Adrenal gland (tissue), 12 donors: Measurements from ENCODE around the gene CAD. TPM values are rescaled to one million over a fixed set of nuclear protein-coding genes. Genes with fewer than 3 reads are reported as not detected.

Source experiments
- DNase-seq, 7 donors: peaks; one replicate each; pipeline ENCODE4 v3.0.0-alpha.2; 2019 to 2020
- H3K27ac ChIP-seq, 5 donors: fragments of 200-600 bp; sonication (generic) in 4 of 5; 1 replicate in 3 of 5; 2 replicates in 2 of 5; pipeline versions ENCODE4 v1.5.1 to v1.8.0; 2016 to 2020; ENCODE audit warnings: mild to moderate bottlenecking in 1 of 5
- H3K27me3 ChIP-seq: fragments of 200-600 bp; 2 replicates; pipeline ENCODE4 v1.8.0; 2021
- H3K36me3 ChIP-seq, 2 donors: fragments of 200-600 bp; replicated peaks in 1 of 2; 1 replicate in 1 of 2; 2 replicates in 1 of 2; pipeline versions ENCODE4 v1.5.1 to v1.8.0; 2018 to 2022
- H3K4me1 ChIP-seq, 2 donors: fragments of 200-600 bp; replicated peaks in 1 of 2; 1 replicate in 1 of 2; 2 replicates in 1 of 2; pipeline versions ENCODE4 v1.5.1 to v1.8.0; 2018 to 2021
- H3K4me3 ChIP-seq, 4 donors: fragments of 200-600 bp; sonication (generic) in 3 of 4; one replicate each; pipeline ENCODE4 v1.5.1; 2016 to 2018
- H3K9me3 ChIP-seq, 3 donors: fragments of 200-600 bp; sonication (generic) in 1 of 3; replicated peaks in 1 of 3; 1 replicate in 2 of 3; 2 replicates in 1 of 3; pipeline versions ENCODE4 v1.5.1 to v1.8.0; 2016 to 2021
- CTCF ChIP-seq, 6 experiments: fragments of 450-650 bp in 4 of 6; fragments of 200-600 bp in 2 of 6; sonication (generic) in 1 of 6; IDR thresholded peaks; 1 replicate in 5 of 6; 2 replicates in 1 of 6; pipeline versions ENCODE4 v1.5.1 to v1.8.0; 2016 to 2021; ENCODE audit warnings: antibody characterized with exemption in 6 of 6, mild to moderate bottlenecking in 2 of 6, moderate library complexity in 1 of 6
- POLR2A ChIP-seq, 2 donors: fragments of 450-650 bp; IDR thresholded peaks; one replicate each; pipeline ENCODE4 v1.6.1; 2017; ENCODE audit warnings: antibody characterized with exemption in 2 of 2, mild to moderate bottlenecking in 2 of 2, moderate library complexity in 1 of 2
- WGBS, 4 donors: extraction: QIAGEN DNeasy Blood & Tissue Kit in 2 of 4; methylation state at CpG; one replicate each; pipeline versions ENCODE4 v1.1.5 to v1.1.7; 2013 to 2017; 5-methylcytosine and 5-hydroxymethylcytosine counted together
- intact Hi-C, 2 donors: fragments of 100-400 bp; cut with DNase I; formaldehyde crosslinking; loops; one replicate each; pipeline versions ENCODE4 v1.14.1 to v1.15.0; 2022 to 2023
- polyA plus RNA-seq, 3 donors: library from polyadenylated mRNA; stranded (reverse); fragments of 200-250 nt in 2 of 3; fragments of 350-450 nt in 1 of 3; fragmentation: Illumina TruSeq in 1 of 3; extraction: RNeasy Lipid Tissue Mini Kit (QIAGEN cat#74804) in 1 of 3; gene quantifications; one replicate each; pipeline ENCODE4 v1.2.3, GENCODE V29; 2013 to 2014
- total RNA-seq, 9 donors: library from RNA; depleted of rRNA in 4 of 9; stranded (reverse); fragments of >200 nt in 4 of 9; fragments of 120-200 nt in 1 of 9; fragmentation: NEBNext Ultra II Directional in 1 of 9; extraction: Animal tissue kit (Norgen Biotek cat#: 25700) in 1 of 9; gene quantifications; one replicate each; pipeline versions ENCODE4 v1.1.0 to v1.2.4, GENCODE V29; 2013 to 2023
- donor health status: healthy with polysubstance abuse.
- donor health status: Bipolar disorder and iron deficiency.
- donor health status: DM: yes; HTN: yes; CAD: no.
- donor health status: DM: no; HTN: no; CAD: no.
- donor health status: DM: no; HTN: no; CAD: no.
- donor health status: DM: yes; HTN: yes; CAD: no.

The CAD gene
- total and polyA plus RNA-seq, 12 donors: 8.9 to 70.5 (median 18.4) TPM

- intact Hi-C loops: no loop called here
- WGBS, 4 donors: 88 to 94% (median 91%) methylated on average over 3 of the region's 3 CpGs
- Histone ChIP-seq H3K36me3 (no peaks in the 10 kb centered on the region), H3K4me3 (no peak overlapping the region), H3K9me3 (no peaks in the 10 kb centered on the region), H3K27me3 (no peaks in the 10 kb centered on the region), H3K4me1 (peaks cover 10 to 24% of the 10 kb centered on the region in 2 donors), H3K27ac (no peak overlapping the region)
- no peak for TF ChIP-seq CTCF (IDR thresholded peaks at IDR 0.05)
- TF ChIP-seq POLR2A (IDR thresholded peaks at IDR 0.05): no peak
- no peak for DNase-seq
Observed at GRCh38 chr2:27214941-27215340, 2.2 kb upstream of the CAD start.

GRCh38 chr2:27216416-27217137 lies 592 bp upstream of the CAD start:
- peaks cover 10 to 19% of the 10 kb centered on the region in 2 donors for H3K4me1 ChIP-seq
- intact Hi-C loops: no loop called here
- H3K4me3 ChIP-seq: peak overlapping the region in 3 of 4 donors; percentile 25 to 76 (median 55)
- 75 to 82% (median 77%) methylated on average over 13 of the region's 13 CpGs for WGBS, 4 donors
- no peaks in the 10 kb centered on the region for H3K9me3 ChIP-seq
- H3K27ac ChIP-seq: peak overlapping the region in 2 of 5 donors; percentile 29 to 54
- H3K36me3 ChIP-seq: peaks cover 0 to 6% of the 10 kb centered on the region in 2 donors
- DNase-seq: peak in 1 of 7 donors; percentile 13
- TF ChIP-seq CTCF (IDR thresholded peaks at IDR 0.05) (no peak), POLR2A (IDR thresholded peaks at IDR 0.05) (no peak)
- no peaks in the 10 kb centered on the region for H3K27me3 ChIP-seq

- Histone ChIP-seq H3K4me1 (peaks cover 3 to 12% of the 10 kb centered on the region in 2 donors), H3K9me3 (no peaks in the 10 kb centered on the region), H3K27me3 (no peaks in the 10 kb centered on the region), H3K4me3 (no peak overlapping the region), H3K27ac (no peak overlapping the region), H3K36me3 (peaks cover 0 to 26% of the 10 kb centered on the region in 2 donors)
- TF ChIP-seq CTCF (IDR thresholded peaks at IDR 0.05): no peak
- TF ChIP-seq POLR2A (IDR thresholded peaks at IDR 0.05): no peak
- no peak for DNase-seq
- WGBS, 4 donors: 84 to 93% (median 91%) methylated on average over 4 of the region's 4 CpGs
- intact Hi-C loops: no loop called here
Observed at GRCh38 chr2:27218614-27219013, 1.4 kb downstream of the CAD start.

- DNase-seq: no peak
- intact Hi-C loops: no loop called here
- WGBS, 4 donors: 66 to 85% (median 70%) methylated on average over 2 of the region's 2 CpGs
- Histone ChIP-seq H3K4me1 (peaks cover 3 to 12% of the 10 kb centered on the region in 2 donors), H3K4me3 (no peak overlapping the region), H3K27ac (no peak overlapping the region), H3K36me3 (peaks cover 0 to 30% of the 10 kb centered on the region in 2 donors), H3K27me3 (no peaks in the 10 kb centered on the region), H3K9me3 (no peaks in the 10 kb centered on the region)
- no peak for TF ChIP-seq POLR2A (IDR thresholded peaks at IDR 0.05)
- TF ChIP-seq CTCF (IDR thresholded peaks at IDR 0.05): no peak
Observed at GRCh38 chr2:27219091-27219490, 1.9 kb downstream of the CAD start.
